ENCODE results near the gene INPP4A. TPM values are rescaled to one million over a fixed set of nuclear protein-coding genes. Genes with fewer than 3 reads are reported as not detected.
"Not testable (repeated sequence)": the region's sequence is repeated elsewhere in the genome, so short reads cannot be mapped to it uniquely, and the experiment has no call there.

The INPP4A gene
- total and polyA plus RNA-seq, 5 donors: 5.1 to 18.1 (median 15.8) TPM

DNA sequence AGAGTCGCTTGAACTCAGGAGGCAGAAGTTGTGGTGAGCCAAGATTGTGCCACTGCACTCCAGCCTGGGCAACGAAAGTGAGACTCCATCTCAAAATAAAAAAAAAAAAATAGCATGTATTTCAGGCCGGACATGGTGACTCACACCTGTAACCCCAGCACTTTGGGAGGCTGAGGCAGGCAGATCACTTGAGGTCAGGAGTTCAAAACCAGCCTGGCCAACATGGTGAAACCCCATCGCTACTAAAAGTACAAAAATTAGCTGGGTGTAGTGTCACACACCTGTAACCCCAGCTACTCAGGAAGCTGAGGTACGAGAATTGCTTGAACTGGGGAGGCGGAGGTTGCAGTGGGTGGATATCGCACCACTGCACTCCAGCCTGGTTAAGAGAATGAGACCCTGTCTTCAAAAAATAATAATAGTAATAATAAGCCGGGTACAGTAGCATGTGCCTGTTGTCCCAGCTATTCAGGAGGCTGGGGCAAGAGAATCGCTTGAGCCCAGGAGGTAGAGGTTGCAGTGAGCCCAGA lies 28.9 kb upstream of the INPP4A start:
- not testable (repeated sequence) for H3K27me3 ChIP-seq (ENCODE audit: control insufficient read depth, insufficient read depth); ATAC-seq; H3K9me3 ChIP-seq (ENCODE audit: control insufficient read depth, low read length); DNase-seq; H3K27ac ChIP-seq (ENCODE audit: low read length); H3K4me3 ChIP-seq (ENCODE audit: low read length); H3K4me1 ChIP-seq (ENCODE audit: control insufficient read depth, insufficient read depth, low read length)
- 94% methylated on average over 9 of the region's 9 CpGs for WGBS
- intact Hi-C loops (cut with DNase I): loop anchor here in 3 of 4 donors (10.0 kb wide), 3 partner anchors 99 to 189 kb away; partner anchors contain the start of genes COA5 (in 2 of the 3) and UNC50 (in 2 of the 3)

DNA sequence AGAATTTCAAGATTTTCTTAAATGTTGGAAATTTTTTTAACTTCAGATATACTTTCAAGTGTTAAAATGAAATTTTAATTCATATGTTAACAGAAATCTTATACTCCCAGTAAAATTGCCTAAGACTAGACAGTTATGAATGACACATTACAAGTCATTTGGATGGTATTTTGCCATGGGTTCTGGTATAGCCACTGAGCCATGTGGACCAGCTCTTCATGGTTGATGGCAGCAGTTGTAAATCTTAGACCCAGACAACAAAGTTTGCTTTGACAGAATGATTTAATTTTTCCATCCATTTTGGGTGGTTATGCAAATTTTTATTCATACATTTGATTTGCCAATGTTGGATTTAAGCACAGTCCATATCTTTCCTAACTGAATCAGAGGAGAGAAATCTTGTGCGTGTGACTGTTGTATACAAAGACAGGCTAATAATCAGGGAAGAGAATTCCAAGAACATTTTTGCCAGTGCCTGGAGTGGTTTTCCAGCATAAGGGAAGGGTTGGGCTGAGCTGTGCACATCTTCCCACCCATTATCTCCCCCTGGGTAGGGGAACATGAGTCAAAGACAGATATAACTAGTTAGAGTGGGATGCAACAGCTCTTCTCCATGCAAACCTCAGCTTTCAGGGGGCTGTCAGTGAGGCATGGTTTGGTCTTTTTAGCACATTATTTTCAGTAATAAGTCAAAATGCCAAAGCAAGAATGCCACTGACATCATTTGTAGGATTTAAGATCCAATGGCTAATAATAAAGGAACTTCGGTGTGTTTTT lies 28.1 kb upstream of the INPP4A start:
- intact Hi-C loops (cut with DNase I): loop anchor here in 3 of 4 donors (10.0 kb wide), 3 partner anchors 98 to 188 kb away; partner anchors contain the start of genes COA5 (in 2 of the 3) and UNC50 (in 2 of the 3)
- Histone ChIP-seq H3K4me1 (ENCODE audit: control insufficient read depth, insufficient read depth, low read length) (no peaks in the 10 kb centered on the region), H3K4me3 (ENCODE audit: low read length) (no peak overlapping the region), H3K9me3 (ENCODE audit: control insufficient read depth, low read length) (no peaks in the 10 kb centered on the region), H3K27me3 (ENCODE audit: control insufficient read depth, insufficient read depth) (no peaks in the 10 kb centered on the region), H3K27ac (ENCODE audit: low read length) (no peak overlapping the region)
- ATAC-seq: no peak
- no peak for DNase-seq
- WGBS: 88% methylated on average over 2 of the region's 2 CpGs

DNA sequence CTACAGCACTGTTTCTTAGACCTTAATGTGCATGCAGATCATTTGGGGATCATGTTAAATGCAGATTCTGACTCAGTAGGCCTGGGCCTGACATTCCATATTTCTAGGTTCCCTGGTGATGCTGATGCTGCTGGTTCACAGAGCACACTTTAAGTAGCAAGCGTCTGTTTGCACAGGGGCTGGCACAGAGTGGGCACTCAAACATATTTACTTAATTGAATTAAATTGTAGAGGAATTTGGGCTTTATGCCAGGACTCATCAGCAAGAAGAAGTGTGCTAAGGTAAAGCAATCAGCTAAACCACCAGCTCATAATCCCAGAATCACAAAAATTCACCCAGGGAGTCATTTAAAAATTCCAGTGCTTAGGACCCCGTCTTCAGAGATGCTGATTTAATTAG lies 25.1 kb upstream of the INPP4A start:
- no peak overlapping the region for H3K4me3 ChIP-seq (ENCODE audit: low read length)
- ATAC-seq (no peak), DNase-seq (no peak)
- no peaks in the 10 kb centered on the region for H3K9me3 ChIP-seq (ENCODE audit: control insufficient read depth, low read length)
- WGBS: 71% methylated on average over 2 of the region's 2 CpGs
- H3K4me1 ChIP-seq (ENCODE audit: control insufficient read depth, insufficient read depth, low read length): no peaks in the 10 kb centered on the region
- intact Hi-C loops (cut with DNase I): loop anchor here in 3 of 4 donors (10.0 kb wide), 3 partner anchors 95 to 185 kb away; partner anchors contain the start of genes COA5 (in 2 of the 3) and UNC50 (in 2 of the 3)
- no peaks in the 10 kb centered on the region for H3K27me3 ChIP-seq (ENCODE audit: control insufficient read depth, insufficient read depth)
- H3K27ac ChIP-seq (ENCODE audit: low read length): no peak overlapping the region

DNA sequence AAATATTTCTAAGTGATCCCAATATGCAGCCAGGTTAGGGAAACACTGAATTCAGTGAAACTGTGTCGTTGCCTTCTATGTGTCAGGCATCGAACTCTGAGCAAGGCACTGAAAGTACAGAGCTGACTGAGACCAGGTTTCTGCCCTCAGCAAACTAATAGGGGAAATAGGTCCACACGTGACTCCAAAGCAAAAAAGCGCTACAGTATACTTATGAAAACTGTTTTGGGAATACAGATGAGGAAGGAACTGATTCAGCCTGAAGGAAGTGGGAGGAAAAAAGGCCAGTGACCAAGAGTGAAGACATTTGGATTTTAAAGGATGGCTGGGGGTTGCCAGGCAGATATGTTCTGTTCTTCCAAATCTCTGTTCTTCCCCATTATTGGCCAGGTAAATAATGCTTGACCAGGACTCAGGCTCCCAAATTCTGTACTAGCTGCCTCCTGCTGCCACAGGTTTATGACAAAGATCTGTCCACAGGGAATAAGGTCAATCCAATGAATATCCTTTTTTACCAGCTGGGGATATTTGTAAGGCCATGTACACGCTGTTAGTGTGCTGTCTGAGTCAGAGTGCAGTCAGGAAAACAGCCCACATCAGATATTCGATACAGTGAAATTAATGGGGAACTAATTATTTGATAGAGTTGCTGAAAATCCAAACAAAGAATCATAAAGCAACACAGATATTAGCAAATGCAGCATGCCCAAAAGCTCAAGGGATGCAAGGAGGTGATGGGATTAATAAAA lies 24.5 kb upstream of the INPP4A start:
- ATAC-seq: no peak
- no peak for DNase-seq
- Histone ChIP-seq H3K27me3 (ENCODE audit: control insufficient read depth, insufficient read depth) (no peaks in the 10 kb centered on the region), H3K9me3 (ENCODE audit: control insufficient read depth, low read length) (no peaks in the 10 kb centered on the region), H3K4me1 (ENCODE audit: control insufficient read depth, insufficient read depth, low read length) (no peaks in the 10 kb centered on the region), H3K27ac (ENCODE audit: low read length) (peak overlapping the region; percentile 27), H3K4me3 (ENCODE audit: low read length) (no peak overlapping the region)
- intact Hi-C loops (cut with DNase I): loop anchor here in 3 of 4 donors (10.0 kb wide), 3 partner anchors 95 to 185 kb away; partner anchors contain the start of genes COA5 (in 2 of the 3) and UNC50 (in 2 of the 3)
- 56% methylated on average over 6 of the region's 6 CpGs for WGBS

DNA sequence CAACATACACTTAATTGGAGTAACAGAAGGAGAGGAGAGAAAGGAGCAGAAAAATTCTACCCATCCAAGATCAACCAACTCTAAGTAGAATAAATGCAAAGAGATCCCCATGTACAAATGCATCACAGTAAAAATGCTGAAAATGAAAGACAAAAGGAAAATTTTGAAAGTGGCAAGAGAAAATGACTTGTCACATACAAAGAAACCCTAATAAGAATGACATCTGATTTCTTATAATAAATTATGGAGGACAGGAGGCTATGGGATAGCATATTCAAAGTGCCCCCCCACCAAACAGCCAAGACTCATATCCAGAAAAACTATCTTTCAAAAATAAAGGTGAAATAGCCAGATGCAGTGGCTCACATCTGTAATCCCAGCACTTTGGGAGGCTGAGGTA lies 22.2 kb upstream of the INPP4A start:
- intact Hi-C loops (cut with DNase I): no loop called here
- no peak for ATAC-seq
- H3K9me3 ChIP-seq (ENCODE audit: control insufficient read depth, low read length): no peaks in the 10 kb centered on the region
- no peak overlapping the region for H3K4me3 ChIP-seq (ENCODE audit: low read length)
- no peaks in the 10 kb centered on the region for H3K27me3 ChIP-seq (ENCODE audit: control insufficient read depth, insufficient read depth)
- no peak overlapping the region for H3K27ac ChIP-seq (ENCODE audit: low read length)
- DNase-seq: no peak
- no peaks in the 10 kb centered on the region for H3K4me1 ChIP-seq (ENCODE audit: control insufficient read depth, insufficient read depth, low read length)

DNA sequence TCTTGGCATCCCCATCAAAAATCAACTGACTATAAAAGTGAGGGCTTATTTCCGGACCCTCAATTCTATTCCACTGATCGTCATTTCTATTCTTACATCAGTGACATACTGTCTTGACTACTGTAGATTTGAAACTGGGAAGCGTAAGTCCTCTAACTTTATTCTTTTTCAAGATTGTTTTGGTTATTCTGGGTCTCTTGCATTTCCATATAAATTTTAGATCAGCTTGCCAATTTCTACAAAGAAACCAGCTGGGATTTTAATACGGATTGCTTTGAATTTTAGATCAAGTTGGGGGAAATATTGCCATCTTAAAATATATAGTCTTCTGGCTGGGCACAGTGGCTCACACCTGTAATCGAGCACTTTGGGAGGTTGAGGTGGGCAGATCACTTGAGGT lies 17.9 kb upstream of the INPP4A start:
- no peak overlapping the region for H3K27ac ChIP-seq (ENCODE audit: low read length)
- no peaks in the 10 kb centered on the region for H3K4me1 ChIP-seq (ENCODE audit: control insufficient read depth, insufficient read depth, low read length)
- H3K9me3 ChIP-seq (ENCODE audit: control insufficient read depth, low read length): no peaks in the 10 kb centered on the region
- DNase-seq: no peak
- no peak overlapping the region for H3K4me3 ChIP-seq (ENCODE audit: low read length)
- WGBS: 86% methylated on average over 5 of the region's 5 CpGs
- no peak for ATAC-seq
- no peaks in the 10 kb centered on the region for H3K27me3 ChIP-seq (ENCODE audit: control insufficient read depth, insufficient read depth)
- intact Hi-C loops (cut with DNase I): no loop called here

DNA sequence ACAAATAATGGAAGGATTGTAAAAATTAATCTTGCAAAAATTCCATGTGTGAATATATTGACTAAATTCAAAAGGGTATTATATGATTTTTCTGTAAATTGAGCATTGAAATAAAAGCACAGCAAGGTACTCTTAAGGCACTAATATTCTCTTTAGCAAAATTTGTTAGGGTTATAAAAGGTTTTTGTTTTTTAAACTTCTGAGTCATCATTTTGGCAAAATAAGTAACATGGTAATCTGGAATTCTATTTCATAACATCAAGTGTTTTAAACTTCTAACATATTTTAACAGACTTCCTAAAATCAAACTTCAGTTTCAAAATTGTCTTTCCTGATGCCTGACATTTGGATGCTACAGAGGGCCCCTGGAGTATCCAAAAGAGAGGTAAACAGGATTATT lies 12.5 kb upstream of the INPP4A start:
- Histone ChIP-seq H3K4me1 (ENCODE audit: control insufficient read depth, insufficient read depth, low read length) (no peaks in the 10 kb centered on the region), H3K27ac (ENCODE audit: low read length) (no peak overlapping the region), H3K9me3 (ENCODE audit: control insufficient read depth, low read length) (no peaks in the 10 kb centered on the region), H3K27me3 (ENCODE audit: control insufficient read depth, insufficient read depth) (no peaks in the 10 kb centered on the region), H3K4me3 (ENCODE audit: low read length) (no peak overlapping the region)
- intact Hi-C loops (cut with DNase I): no loop called here
- ATAC-seq: no peak
- DNase-seq: no peak

DNA sequence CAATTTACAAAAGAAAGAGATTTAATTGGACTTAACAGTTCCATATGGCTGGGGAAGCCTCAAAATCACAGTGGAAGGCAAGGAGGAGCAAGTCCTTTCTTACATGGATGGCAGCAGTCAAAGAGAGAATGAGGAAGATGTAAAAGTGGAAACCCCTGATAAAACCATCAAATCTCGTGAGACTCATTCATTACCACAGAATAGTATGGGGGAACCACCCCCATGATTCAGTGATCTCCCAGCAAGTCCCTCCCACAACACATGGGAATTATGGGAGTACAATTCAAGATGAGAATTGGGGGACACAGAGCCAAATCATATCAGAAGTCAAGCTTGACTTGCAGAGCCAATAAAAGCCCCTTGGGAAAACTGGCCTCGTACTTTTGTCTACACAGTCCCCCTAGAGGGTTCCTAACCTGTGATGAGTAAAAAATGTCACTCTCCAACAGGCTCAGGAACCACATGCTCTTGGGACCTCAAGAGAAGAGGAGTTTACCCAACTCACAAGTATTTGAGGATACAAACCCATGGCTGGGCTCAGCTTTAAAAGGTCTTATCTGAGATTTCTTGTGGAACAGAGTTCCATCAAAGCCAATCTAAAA lies 11.2 kb upstream of the INPP4A start:
- WGBS: 70% methylated on average over 2 of the region's 2 CpGs
- DNase-seq (no peak), ATAC-seq (no peak)
- Histone ChIP-seq H3K27ac (ENCODE audit: low read length) (no peak overlapping the region), H3K4me1 (ENCODE audit: control insufficient read depth, insufficient read depth, low read length) (no peaks in the 10 kb centered on the region), H3K4me3 (ENCODE audit: low read length) (no peak overlapping the region), H3K9me3 (ENCODE audit: control insufficient read depth, low read length) (no peaks in the 10 kb centered on the region), H3K27me3 (ENCODE audit: control insufficient read depth, insufficient read depth) (no peaks in the 10 kb centered on the region)
- intact Hi-C loops (cut with DNase I): no loop called here

DNA sequence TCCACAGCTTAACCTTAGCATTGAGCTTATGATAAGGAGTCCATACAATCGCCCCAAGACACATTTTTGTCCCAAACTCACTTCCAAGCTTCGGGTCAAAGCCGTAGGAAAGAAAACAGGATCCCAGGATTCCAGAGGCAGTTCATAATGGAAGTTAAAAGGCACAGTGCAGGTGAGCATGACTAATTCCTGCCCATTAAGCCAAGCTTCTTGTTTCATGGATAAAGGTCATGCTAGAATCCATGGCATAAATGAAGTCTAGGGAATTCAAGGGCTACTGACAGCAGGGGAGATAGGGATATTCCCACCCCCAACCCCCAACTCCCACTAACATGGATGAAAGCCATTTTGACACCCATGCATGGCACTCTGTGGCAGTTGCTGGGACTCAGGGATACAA lies 10.2 kb upstream of the INPP4A start:
- H3K27ac ChIP-seq (ENCODE audit: low read length): no peak overlapping the region
- no peaks in the 10 kb centered on the region for H3K4me1 ChIP-seq (ENCODE audit: control insufficient read depth, insufficient read depth, low read length)
- intact Hi-C loops (cut with DNase I): no loop called here
- H3K4me3 ChIP-seq (ENCODE audit: low read length): no peak overlapping the region
- ATAC-seq (no peak), DNase-seq (no peak)
- no peaks in the 10 kb centered on the region for H3K27me3 ChIP-seq (ENCODE audit: control insufficient read depth, insufficient read depth)
- H3K9me3 ChIP-seq (ENCODE audit: control insufficient read depth, low read length): no peaks in the 10 kb centered on the region
- 76% methylated on average over 3 of the region's 3 CpGs for WGBS

DNA sequence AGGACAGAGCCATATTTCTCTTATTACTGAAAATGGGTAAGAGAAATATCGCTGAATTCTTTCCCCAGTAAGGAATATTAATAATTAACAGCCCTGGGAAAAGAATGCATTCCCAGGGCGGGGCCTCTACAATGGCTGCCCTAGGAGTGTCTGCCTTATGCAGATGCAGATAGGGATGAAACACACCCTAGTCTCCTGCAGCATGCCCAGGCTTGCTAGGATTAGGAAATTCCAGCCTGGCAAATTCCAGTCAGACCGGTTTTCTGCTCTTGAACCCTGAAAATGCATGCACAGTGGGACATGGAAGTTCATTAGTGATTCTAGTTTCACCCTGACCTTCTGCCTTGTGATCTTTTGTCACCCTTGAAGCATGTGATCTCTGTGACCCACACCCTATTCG lies 9.0 kb upstream of the INPP4A start:
- not testable (repeated sequence) for ATAC-seq, DNase-seq
- WGBS: 91% methylated on average over 4 of the region's 4 CpGs

DNA sequence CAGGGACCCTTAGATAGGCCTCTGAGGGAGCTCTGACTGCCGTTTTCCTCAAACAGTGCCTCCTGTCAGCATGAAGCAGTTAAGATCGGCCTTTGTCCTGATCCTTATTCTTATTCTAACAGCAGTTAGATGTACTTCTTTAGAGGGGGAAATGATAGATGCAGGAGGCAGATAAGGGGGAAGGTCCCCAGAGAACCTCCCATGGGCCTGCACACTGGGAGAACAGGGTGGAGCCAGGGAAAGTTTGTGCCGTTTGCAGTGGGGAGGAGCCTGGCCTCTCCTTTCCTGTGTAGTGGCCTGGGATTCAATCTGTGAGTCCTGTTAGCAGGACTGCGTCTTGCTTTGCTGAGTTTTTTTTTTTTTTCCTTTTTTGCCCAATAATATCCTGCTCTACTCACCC lies 7.9 kb upstream of the INPP4A start:
- intact Hi-C loops (cut with DNase I): no loop called here
- ATAC-seq (peak; percentile 82 to 99), DNase-seq (peak in 2 of 3 donors; percentile 46 to 64)
- Histone ChIP-seq H3K27ac (ENCODE audit: low read length) (peak overlapping the region; percentile 58), H3K4me1 (ENCODE audit: control insufficient read depth, insufficient read depth, low read length) (no peaks in the 10 kb centered on the region), H3K9me3 (ENCODE audit: control insufficient read depth, low read length) (no peaks in the 10 kb centered on the region), H3K27me3 (ENCODE audit: control insufficient read depth, insufficient read depth) (no peaks in the 10 kb centered on the region), H3K4me3 (ENCODE audit: low read length) (no peak overlapping the region)
- WGBS: 52% methylated on average over 4 of the region's 4 CpGs

More for the DNA sequence above, 9.0 kb upstream of the INPP4A start:
- H3K9me3 ChIP-seq (ENCODE audit: control insufficient read depth, low read length); H3K4me3 ChIP-seq (ENCODE audit: low read length); intact Hi-C loops (cut with DNase I); H3K27me3 ChIP-seq (ENCODE audit: control insufficient read depth, insufficient read depth); H3K4me1 ChIP-seq (ENCODE audit: control insufficient read depth, insufficient read depth, low read length); H3K27ac ChIP-seq (ENCODE audit: low read length): not testable (repeated sequence)

Data from right cardiac atrium (tissue), 5 donors.